Muscle of arm (tissue), 14 donors: ENCODE data around the gene GDAP1L1. TPM values are rescaled to one million over a fixed set of nuclear protein-coding genes. Genes with fewer than 3 reads are reported as not detected.

Source experiments
- DNase-seq: peaks from one replicate; pipeline ENCODE4 v3.0.0-alpha.2; 2013
- long read RNA-seq, 11 donors: transcript quantifications; one replicate each; lab custom pipeline, GENCODE V29; 2026
- polyA plus RNA-seq, 12 donors: library from polyadenylated mRNA; unstranded; fragments of 120-200 nt; gene quantifications; one replicate each; pipeline ENCODE4 v1.2.1, GENCODE V29; 2013; ENCODE audit not compliant: insufficient read length in 12 of 12

Gene GDAP1L1
- 1 to 10 TPM in 1 of 12 donors, under 1 TPM in 6, not detected in 5; 0.09 to 1.0 (median 0.30) TPM for polyA plus RNA-seq
- long read RNA-seq, donor 1, transcript GDAP1L1-201 (6 exons, 2,265 nt) = major isoform, 8 of 8 reads
- long read RNA-seq, donor 1, partial matches to known transcripts = 0 of 8 reads
- long read RNA-seq, donor 1, other reads (novel, unspliced or antisense) = 0 of 8 reads
- long read RNA-seq, donor 2 = 0 reads
- long read RNA-seq, donor 3 = 0 reads
- long read RNA-seq, donor 4 = 0 reads
- long read RNA-seq, donor 5 = 0 reads
- long read RNA-seq, donor 6 = 0 reads
- long read RNA-seq, donor 7 = 0 reads
- long read RNA-seq, donor 8 = 0 reads
- long read RNA-seq, donor 9 = 0 reads
- long read RNA-seq, donor 10 = 0 reads
- long read RNA-seq, donor 11, partial matches to known transcripts = 0 of 1 reads
- long read RNA-seq, donor 11, other reads (novel, unspliced or antisense) = 0 of 1 reads

GRCh38 chr20:44247131-44247571, at the start of gene GDAP1L1:
Gene GDAP1L1, plus strand, starts transcription at chr20:44247308. Its CDS starts 27 bp downstream, at chr20:44247335.
- no peak for DNase-seq

GRCh38 chr20:44198872-44199271, 48.2 kb upstream of the GDAP1L1 start:
- no peak for DNase-seq

GRCh38 chr20:44199877-44200276, 47.2 kb upstream of the GDAP1L1 start:
- no peak for DNase-seq

DNA sequence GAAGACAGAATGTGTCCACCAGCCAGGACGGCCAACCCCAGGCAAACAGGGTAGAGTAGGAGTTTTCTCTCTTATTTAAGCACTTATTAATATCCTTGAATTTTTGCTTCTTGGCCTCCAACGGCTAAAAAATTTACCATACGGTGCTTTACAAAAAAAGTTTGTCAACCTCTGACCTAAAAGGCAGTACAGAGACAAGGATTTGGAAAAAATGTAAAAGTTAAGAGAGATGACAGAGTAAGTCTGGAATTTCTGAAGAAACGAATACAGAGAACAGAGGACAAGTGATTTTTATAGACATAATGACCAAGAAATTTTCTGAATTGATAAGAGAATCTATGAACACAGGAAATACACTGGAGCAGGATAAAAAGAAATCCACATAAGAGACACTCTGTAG, 46.7 kb upstream of the GDAP1L1 start:
- DNase-seq = no peak

DNA sequence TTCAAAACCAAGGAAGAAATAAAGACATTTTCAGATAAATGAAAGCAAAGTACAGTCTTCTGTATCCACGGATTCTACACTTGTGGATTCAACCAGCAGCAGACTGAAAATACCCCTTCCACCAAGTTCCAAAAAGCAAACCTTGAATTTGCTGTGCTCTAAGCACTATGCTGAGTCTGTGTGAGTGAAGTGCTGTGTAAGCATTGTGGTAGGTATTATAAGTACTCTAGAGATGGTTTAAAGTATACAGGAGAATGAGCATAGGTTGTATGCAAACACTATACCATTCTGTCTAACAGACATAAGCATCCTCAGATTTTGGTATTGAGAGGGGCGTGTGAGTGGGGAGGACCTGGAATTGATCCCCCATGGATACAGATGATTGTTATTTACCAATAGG, 46.1 kb upstream of the GDAP1L1 start:
- no peak for DNase-seq

DNA sequence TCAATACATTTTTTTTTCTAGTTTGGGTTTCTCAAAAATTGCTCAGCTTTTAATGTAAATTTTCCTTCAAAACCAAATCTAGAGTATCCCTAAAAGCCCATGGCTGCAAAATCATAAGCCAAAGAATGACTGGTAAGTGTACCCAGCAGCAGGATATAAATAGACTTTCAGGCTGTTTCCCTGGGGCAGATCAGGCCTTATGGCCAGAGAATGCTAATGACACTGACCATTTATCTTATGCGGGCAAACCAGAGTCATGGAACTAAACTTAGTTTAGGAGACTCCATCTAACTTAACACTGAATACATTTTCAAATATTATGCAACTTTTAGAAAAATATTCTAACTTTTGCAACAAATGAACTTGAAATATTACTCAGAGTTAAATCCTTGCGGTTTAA, 43.9 kb upstream of the GDAP1L1 start:
- no peak for DNase-seq

DNA sequence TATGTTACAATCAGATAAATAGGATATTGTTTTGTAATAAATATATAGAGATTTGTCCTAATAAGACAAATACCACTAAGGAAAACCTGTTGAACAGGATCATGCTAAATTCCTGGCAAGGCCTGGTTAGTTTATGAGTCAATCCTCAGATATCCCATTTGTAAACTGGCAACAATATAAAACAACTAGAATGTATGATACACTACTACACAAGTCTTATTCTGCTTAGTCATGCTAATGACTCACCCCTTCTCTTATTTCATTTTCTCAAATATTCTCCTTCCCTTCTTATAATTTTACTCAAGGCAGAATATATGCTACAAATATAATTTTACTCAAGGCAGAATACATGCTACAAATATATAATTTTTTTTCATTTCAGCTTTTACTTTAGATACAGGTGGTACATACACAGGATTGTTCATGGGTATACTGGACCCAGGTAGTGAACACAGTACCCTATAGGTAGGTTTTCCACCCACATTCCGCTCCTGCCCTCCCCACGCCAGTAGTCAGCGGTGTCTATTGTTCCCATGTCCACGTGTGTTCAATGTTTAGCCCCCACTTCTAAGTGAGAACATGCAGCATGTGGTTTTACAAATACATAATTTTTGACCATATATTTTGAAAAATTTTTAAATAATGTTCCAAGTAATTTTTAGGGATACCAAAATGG, 42.8 kb upstream of the GDAP1L1 start:
- DNase-seq = no peak

DNA sequence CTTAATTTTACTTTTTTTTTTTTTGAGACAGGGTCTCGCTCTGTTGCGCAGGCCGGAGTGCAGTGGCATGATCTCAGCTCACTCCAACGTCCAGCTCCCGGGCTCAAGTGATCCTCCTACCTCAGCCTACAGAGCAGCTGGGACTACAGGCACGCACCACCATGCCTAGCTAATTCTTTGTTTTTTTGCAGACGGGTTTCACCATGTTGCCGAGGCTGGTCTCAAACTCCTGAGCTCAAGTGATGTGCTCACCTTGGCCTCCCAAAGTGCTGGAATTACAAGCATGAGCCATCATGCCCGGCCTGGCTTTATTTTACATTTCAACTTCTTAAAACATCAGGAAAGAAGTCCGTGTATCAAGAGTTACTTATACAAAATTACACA, 42.3 kb upstream of the GDAP1L1 start:
- DNase-seq = no peak

GRCh38 chr20:44206132-44206531, 41.0 kb upstream of the GDAP1L1 start:
- DNase-seq = no peak

DNA sequence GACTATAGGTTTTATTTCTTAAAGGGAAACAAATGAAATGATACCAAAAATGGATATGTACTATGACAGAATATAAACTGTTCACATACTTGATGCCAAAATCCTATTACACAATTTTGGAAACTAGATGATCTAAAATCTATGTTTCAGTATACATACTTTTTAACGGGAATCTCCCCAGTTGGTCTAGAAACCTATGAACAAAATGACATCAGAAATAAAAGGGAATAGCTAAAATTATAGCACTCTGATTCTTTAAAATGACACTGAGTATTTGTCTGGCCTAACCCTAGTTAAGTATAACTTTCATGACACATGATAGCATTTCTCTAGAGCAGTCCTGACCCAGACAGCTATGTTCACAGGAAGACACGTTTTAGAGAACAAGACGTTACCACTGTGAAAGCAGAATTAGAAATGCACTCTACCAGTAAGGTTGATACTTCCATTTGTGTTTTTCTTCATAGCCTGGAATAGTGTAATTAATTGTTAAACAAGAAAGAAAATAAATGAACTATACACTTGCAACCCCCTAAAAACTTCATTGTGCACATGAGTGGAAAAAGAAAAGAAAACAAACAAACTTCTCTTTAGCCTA, 39.9 kb upstream of the GDAP1L1 start:
- DNase-seq = no peak

GRCh38 chr20:44208165-44208564, 38.9 kb upstream of the GDAP1L1 start:
- DNase-seq = no peak

DNA sequence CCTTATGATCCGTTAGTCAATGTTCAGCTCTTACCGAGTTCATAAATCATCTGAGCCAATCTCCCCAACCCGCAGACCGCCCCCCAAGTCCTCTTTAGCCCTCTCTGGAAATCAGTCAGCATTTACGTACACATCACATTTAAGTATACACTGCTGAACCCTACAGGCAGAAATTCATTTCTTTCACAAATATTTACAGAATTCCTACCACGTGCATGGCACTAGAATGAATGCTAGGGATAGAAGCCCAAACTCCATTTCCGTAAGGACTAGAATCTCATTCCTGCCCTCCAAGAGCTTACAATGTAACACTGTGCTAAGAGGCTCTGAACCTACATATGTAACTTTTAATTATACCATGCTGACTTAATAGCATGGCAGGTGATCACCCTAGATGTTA, 38.3 kb upstream of the GDAP1L1 start:
- no peak for DNase-seq

GRCh38 chr20:44209686-44210405, 37.3 kb upstream of the GDAP1L1 start:
- no peak for DNase-seq

GRCh38 chr20:44210406-44211176, 36.5 kb upstream of the GDAP1L1 start, which contains the start of gene OSER1:
Gene OSER1, minus strand, starts transcription at chr20:44210771. Its CDS starts 3,814 bp downstream, at chr20:44206957.
- DNase-seq = peak; percentile 98

DNA sequence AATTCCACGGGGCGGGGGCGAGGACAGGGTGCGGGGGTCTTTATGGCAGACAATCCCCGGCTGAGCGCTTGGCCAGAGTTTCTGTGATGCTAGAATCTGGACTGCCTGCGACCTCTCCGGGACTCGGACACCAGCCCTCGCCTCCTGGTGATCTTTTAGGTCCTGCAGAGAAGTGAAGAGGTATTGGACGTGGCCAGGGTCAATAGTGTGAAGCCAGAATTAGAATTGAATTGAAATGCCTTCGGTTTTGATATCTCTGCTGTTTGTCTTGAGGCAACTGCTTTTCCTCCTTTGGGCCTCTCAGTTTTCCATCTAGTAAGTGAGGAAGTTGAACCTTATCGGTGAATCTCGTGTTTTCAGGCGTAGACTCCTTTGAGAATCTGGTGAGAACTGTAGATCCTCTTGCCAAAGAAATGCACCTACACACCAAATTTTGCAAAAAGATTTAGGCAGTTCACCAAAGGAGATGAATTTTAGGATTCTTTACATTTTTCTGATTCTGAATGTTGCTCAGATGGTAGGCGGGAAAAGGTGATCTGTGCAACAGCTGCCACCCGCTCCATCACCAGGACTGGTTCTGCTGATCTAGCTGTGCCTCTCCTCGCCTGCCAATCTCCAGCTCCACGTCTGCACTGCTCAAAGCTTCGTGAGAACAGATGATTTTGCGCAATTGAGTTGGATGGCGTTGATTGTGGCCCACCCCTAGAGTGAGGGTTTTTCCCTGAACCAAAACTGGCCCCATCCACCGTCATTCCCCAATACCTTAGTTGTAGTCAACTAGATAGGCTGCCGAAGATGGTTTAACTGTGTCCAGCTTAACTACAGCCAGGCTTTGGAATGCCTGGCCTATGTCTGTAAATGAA, 35.7 kb upstream of the GDAP1L1 start:
- no peak for DNase-seq

DNA sequence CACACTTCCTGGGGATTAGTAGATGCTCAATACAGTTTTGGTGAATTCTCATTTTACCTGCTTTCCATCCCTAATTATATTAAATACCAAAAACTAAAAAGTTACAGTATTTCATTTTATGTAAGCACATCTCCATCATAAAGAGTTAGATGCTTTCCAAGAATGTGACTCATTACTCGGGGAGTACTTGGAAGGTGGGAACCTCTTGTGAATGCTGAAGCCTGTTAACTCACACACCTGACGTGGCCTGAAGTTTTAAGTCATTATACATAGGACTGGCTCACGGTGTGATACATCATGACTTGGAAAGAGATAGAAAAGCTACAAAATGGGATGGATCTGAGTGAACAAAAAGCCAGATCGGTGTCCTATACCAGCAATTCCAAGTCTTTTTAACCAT, 34.3 kb upstream of the GDAP1L1 start:
- DNase-seq = no peak

- peak; percentile 55 for DNase-seq
Measured at GRCh38 chr20:44215125-44215524, 32.0 kb upstream of the GDAP1L1 start.

GRCh38 chr20:44217342-44218092, 29.6 kb upstream of the GDAP1L1 start:
- DNase-seq = peak; percentile 31

DNA sequence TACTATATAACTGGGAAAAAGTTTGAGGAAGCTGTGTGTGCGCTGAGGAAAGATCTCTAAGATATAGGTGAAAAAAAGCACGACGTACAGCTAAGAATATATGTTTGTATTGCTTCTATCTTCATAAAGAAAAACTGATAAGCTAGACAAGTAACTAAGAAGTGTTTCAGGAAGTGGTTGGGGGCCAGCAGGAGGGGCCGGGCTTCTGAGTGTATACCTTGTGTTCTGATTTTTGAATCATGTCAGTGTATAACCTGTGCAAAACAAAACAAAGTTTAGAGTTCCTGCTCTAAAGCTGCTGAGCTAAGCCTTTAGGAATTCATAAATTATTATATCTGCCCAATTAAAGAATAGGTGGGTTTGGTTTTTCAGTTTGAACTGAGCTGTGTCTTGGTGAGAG, 28.7 kb upstream of the GDAP1L1 start:
- DNase-seq = no peak
